HUES64 (cell line): Measurements from ENCODE around the gene GRWD1.

Source experiments
- H3K27ac ChIP-seq: 2 replicates; pipeline ENCODE4 v1.7.0; 2013; ENCODE audit warnings: low read depth, low read length, inconsistent platforms
- H3K27me3 ChIP-seq: 2 replicates; pipeline ENCODE4 v1.6.1; 2013; ENCODE audit warnings: mild to moderate bottlenecking, low read length; ENCODE audit not compliant: insufficient read depth
- H3K36me3 ChIP-seq: 2 replicates; pipeline ENCODE4 v1.6.1; 2013; ENCODE audit warnings: mild to moderate bottlenecking, low read length; ENCODE audit not compliant: insufficient read depth
- H3K4me1 ChIP-seq: 2 replicates; pipeline ENCODE4 v1.6.1; 2013; ENCODE audit warnings: mild to moderate bottlenecking, low read length, moderate library complexity; ENCODE audit not compliant: insufficient read depth
- H3K4me3 ChIP-seq: 2 replicates; pipeline ENCODE4 v1.5.1; 2013; ENCODE audit warnings: mild to moderate bottlenecking, low read length, moderate library complexity
- H3K9ac ChIP-seq: 2 replicates; pipeline ENCODE4 v1.6.1; 2013; ENCODE audit warnings: mild to moderate bottlenecking, low read depth, low read length
- H3K9me3 ChIP-seq: 2 replicates; pipeline ENCODE4 v1.6.1; 2013; ENCODE audit warnings: low read depth, low read length; ENCODE audit not compliant: insufficient read depth
- WGBS: fragments of 150-250, 120-280 bp; methylation state at CpG from one replicate; pipeline ENCODE4 v1.1.7; 2013; ENCODE audit warnings: missing lambda C conversion rate; 5-methylcytosine and 5-hydroxymethylcytosine counted together

GRWD1 gene

DNA sequence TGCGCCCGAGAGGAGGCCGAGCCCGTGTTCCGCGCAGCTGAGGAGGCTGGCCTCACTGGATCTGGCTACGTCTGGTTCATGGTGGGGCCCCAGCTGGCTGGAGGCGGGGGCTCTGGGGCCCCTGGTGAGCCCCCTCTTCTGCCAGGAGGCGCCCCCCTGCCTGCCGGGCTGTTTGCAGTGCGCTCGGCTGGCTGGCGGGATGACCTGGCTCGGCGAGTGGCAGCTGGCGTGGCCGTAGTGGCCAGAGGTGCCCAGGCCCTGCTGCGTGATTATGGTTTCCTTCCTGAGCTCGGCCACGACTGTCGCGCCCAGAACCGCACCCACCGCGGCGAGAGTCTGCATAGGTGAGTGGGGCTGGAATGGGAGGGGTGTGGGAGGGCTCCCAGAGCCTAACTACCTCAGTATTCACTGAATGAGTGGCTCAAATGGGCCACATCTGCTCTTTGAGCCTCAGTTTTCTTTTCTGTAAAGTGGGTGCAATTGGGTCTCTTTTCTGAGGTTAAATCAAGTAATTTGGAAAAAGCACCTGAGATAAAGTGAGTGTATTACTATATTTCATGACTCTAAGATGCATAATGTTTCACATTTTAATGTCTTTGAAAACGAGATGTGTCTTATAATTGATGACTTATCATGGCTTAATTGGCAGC is 40.6 kb upstream of the GRWD1 start:
- no peaks in the 10 kb centered on the region for H3K36me3 ChIP-seq
- no peak overlapping the region for H3K4me3 ChIP-seq
- no peaks in the 10 kb centered on the region for H3K27me3 ChIP-seq
- H3K27ac ChIP-seq, result no peak overlapping the region
- no peaks in the 10 kb centered on the region for H3K9me3 ChIP-seq
- 97% methylated on average over 27 of the region's 27 CpGs for WGBS
- H3K9ac ChIP-seq, result no peak overlapping the region
- peaks cover 17% of the 10 kb centered on the region; the same call in 1 of the 2 replicates for H3K4me1 ChIP-seq

GRCh38 chr19:48405850-48406249 is 39.9 kb upstream of the GRWD1 start:
- Histone ChIP-seq H3K4me3 (no peak overlapping the region), H3K27me3 (no peaks in the 10 kb centered on the region), H3K9me3 (no peaks in the 10 kb centered on the region), H3K27ac (no peak overlapping the region), H3K4me1 (peaks cover 17% of the 10 kb centered on the region; the same call in 1 of the 2 replicates), H3K36me3 (no peaks in the 10 kb centered on the region), H3K9ac (no peak overlapping the region)
- WGBS, result 87% methylated on average over 13 of the region's 13 CpGs

- Histone ChIP-seq H3K36me3 (peaks cover 5% of the 10 kb centered on the region; the same call in 1 of the 2 replicates), H3K4me1 (peaks cover 7% of the 10 kb centered on the region), H3K9ac (peak overlapping the region; percentile 48), H3K4me3 (peak overlapping the region; percentile 56), H3K9me3 (no peaks in the 10 kb centered on the region), H3K27ac (peak overlapping the region; percentile 72; the same call in 1 of the 2 replicates), H3K27me3 (no peaks in the 10 kb centered on the region)
- 49% methylated on average over 24 of the region's 24 CpGs for WGBS
Measured at GRCh38 chr19:48413879-48414587, 31.8 kb upstream of the GRWD1 start.

DNA sequence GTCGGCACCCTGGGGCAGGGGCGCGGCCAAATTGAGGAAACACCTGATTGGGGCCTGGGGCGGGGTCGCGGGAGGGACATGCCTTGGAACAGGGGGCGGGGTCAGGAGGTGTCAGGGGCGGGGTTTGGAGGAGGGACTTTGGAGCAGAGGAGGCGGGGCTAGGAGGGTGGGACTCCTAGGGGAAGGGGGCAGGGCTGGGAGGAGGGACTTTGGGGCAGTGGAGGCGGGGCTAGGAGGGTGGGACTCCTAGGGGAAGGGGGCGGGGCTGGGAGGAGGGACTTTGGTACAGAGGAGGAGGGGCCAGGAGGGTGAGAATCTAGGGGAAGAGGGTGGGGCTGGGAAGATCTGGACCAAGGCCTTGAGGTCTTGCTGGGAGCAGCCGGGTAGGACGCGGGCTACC is 30.4 kb upstream of the GRWD1 start:
- 53% methylated on average over 14 of the region's 14 CpGs for WGBS

DNA sequence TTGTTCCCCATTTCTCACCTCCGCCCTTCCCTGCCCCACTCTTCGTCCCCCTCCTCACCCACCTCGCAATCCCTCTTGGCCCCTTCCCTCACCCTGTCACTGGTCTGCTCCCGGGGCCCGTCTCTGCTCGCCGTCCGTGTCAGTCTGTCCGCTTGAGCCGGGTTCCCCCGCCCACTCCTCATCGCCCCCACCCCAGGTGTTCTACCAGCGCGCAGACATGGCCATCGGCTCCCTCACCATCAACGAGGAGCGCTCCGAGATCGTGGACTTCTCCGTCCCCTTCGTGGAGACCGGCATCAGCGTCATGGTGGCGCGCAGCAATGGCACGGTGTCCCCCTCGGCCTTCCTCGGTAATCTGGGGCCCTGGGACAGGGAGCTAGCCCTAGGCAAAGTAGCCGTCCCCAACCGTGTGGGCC is 30.0 kb upstream of the GRWD1 start:
- Histone ChIP-seq H3K27me3 (no peaks in the 10 kb centered on the region), H3K4me1 (peaks cover 7% of the 10 kb centered on the region), H3K9me3 (no peaks in the 10 kb centered on the region), H3K9ac (no peak overlapping the region), H3K27ac (no peak overlapping the region), H3K36me3 (peaks cover 5% of the 10 kb centered on the region; the same call in 1 of the 2 replicates), H3K4me3 (no peak overlapping the region; the same call in 1 of the 2 replicates)
- WGBS, result 92% methylated on average over 30 of the region's 30 CpGs

More for the DNA sequence above, 30.4 kb upstream of the GRWD1 start:
- Histone ChIP-seq H3K4me1 (peaks cover 7% of the 10 kb centered on the region), H3K27me3 (no peaks in the 10 kb centered on the region), H3K4me3 (no peak overlapping the region; the same call in 1 of the 2 replicates), H3K36me3 (peaks cover 5% of the 10 kb centered on the region; the same call in 1 of the 2 replicates), H3K9ac (no peak overlapping the region), H3K27ac (no peak overlapping the region), H3K9me3 (no peaks in the 10 kb centered on the region)

DNA sequence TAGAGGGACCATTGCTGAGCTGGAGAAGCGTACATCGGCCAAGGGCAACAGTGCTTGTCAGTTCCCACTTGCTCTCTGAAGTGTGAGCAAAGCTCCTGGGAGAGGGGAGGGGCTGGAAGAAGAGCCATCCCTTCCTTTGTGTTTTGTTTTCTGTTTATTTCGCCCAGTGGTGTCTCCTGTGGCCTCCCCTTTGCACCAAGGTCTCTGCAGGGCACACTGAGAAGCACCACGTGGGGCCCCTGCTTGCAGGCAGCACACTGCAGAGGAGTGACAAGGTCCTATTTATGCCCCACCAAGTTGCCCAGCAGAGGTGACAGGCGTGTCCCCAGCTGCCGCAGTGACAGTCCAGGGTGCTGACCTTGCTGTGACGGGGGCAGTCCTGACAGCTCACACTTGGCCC is 28.4 kb upstream of the GRWD1 start:
- Histone ChIP-seq H3K9me3 (no peaks in the 10 kb centered on the region), H3K4me3 (no peak overlapping the region), H3K4me1 (peaks cover 7% of the 10 kb centered on the region), H3K9ac (no peak overlapping the region), H3K36me3 (peaks cover 5% of the 10 kb centered on the region; the same call in 1 of the 2 replicates), H3K27ac (no peak overlapping the region), H3K27me3 (no peaks in the 10 kb centered on the region)
- WGBS, result 84% methylated on average over 7 of the region's 7 CpGs

DNA sequence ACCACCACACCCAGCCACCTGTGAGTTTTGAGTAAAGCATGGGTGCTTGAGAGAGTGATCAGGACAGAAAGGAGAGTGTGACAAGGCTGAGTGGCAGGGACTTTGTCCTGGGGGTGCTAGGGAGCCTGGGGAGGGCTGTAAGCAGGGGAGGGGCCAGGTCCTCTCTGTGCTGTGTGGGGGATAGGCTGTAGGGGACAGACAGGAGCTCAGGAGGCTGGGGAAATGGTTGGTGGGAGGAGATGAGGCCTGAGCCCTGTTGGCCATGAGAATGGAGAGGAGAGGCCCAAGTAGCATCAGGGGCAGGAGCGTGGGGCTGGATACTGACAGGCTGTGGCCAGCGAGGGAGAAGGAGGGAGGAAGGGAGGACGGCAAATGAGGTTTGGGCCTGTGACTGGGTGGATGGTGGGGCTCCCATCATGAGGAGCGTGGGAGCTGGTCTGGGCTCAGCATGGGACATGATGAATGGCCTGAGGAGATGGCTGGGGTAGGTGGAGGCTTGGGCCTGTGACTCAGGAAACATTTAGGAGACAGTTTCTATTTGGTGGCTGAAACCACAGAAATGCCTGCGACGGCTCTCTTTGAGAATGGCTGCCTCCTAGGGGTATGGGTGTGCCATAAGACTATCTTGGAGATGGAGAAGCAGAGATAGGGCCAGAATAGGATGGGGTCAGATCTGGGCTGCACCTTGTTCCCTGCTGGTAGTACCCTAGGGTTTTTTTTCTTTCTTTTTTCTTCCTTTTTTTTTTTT is 27.3 kb upstream of the GRWD1 start:
- no peak overlapping the region for H3K9ac ChIP-seq
- H3K36me3 ChIP-seq, result peaks cover 5% of the 10 kb centered on the region; the same call in 1 of the 2 replicates
- peaks cover 7% of the 10 kb centered on the region for H3K4me1 ChIP-seq
- no peaks in the 10 kb centered on the region for H3K9me3 ChIP-seq
- WGBS, result 86% methylated on average over 6 of the region's 6 CpGs
- no peaks in the 10 kb centered on the region for H3K27me3 ChIP-seq
- H3K27ac ChIP-seq, result no peak overlapping the region
- H3K4me3 ChIP-seq, result no peak overlapping the region

DNA sequence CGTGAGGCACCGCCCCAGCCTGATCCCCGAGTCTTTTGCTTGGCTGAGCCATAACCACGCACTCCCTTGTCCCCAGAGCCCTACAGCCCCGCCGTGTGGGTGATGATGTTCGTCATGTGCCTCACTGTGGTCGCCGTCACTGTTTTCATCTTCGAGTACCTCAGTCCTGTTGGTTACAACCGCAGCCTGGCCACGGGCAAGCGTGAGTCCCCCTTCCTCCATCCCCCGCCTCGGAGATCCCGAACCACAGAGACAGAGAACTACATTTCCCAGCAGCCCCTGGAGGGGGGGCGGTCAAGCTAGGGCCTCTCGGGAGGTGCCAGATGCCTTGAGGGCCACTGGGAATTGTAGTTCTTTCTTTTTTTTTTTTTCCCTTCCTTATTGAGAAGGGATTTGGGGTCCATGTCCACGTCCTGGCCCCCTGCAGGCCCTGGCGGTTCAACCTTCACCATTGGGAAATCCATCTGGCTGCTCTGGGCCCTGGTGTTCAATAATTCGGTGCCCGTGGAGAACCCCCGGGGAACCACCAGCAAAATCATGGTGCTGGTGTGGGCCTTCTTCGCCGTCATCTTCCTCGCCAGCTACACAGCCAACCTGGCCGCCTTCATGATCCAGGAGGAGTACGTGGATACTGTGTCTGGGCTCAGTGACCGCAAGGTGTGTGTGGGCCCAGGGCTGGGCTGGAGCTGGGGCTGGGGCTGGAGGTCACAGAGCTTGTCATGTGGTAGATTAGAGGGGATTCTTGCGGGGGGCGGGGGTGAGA is 26.4 kb upstream of the GRWD1 start:
- 66% methylated on average over 29 of the region's 31 CpGs for WGBS
- Histone ChIP-seq H3K9me3 (no peaks in the 10 kb centered on the region), H3K9ac (no peak overlapping the region), H3K36me3 (peaks cover 5% of the 10 kb centered on the region; the same call in 1 of the 2 replicates), H3K27me3 (no peaks in the 10 kb centered on the region), H3K4me1 (no peaks in the 10 kb centered on the region), H3K4me3 (no peak overlapping the region), H3K27ac (no peak overlapping the region)

GRCh38 chr19:48421548-48421947 is 24.2 kb upstream of the GRWD1 start:
- no peaks in the 10 kb centered on the region for H3K27me3 ChIP-seq
- no peak overlapping the region for H3K27ac ChIP-seq
- no peak overlapping the region for H3K4me3 ChIP-seq
- no peaks in the 10 kb centered on the region for H3K9me3 ChIP-seq
- peaks cover 2% of the 10 kb centered on the region; the same call in 1 of the 2 replicates for H3K36me3 ChIP-seq
- WGBS, result 88% methylated on average over 16 of the region's 16 CpGs
- no peak overlapping the region for H3K9ac ChIP-seq
- H3K4me1 ChIP-seq, result peaks cover 6% of the 10 kb centered on the region

DNA sequence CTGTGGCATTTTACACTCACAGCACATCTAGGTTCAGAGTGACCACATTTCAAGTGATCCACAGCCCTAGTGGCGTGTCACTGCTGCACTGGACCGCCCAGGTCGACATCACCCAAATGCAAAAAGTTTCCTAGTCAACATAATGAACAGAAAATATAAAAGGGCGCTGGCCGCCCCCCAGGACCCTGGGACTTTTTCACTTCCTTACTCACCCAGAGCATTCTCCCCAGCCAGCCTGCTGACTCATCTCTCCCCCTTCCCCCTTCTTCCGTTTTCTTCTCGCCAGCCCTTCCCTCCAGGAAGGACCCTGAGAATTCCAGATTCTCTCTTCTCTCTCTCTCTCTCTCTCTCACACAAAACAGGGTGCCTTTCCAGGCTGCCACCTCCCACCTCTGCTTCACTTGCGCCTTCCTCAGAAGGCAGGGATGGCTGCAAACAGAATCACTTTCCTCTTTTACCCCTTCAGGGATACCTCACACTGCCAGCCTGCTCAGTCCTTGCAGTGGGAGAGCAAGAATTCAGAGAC is 21.0 kb upstream of the GRWD1 start:
- peak overlapping the region; percentile 5; the same call in 1 of the 2 replicates for H3K4me3 ChIP-seq
- peak overlapping the region; percentile 74 for H3K27ac ChIP-seq
- no peaks in the 10 kb centered on the region for H3K27me3 ChIP-seq
- H3K36me3 ChIP-seq, result no peaks in the 10 kb centered on the region; the same call in 1 of the 2 replicates
- H3K9ac ChIP-seq, result peak overlapping the region; percentile 59; the same call in 1 of the 2 replicates
- WGBS, result 35% methylated on average over 8 of the region's 8 CpGs
- no peaks in the 10 kb centered on the region for H3K9me3 ChIP-seq
- H3K4me1 ChIP-seq, result peaks cover 6% of the 10 kb centered on the region
